ENCODE results near the gene CHCHD3.
A peak's percentile ranks its signal among the peaks of the same experiment; 100 is the strongest.

Gene CHCHD3

GRCh38 chr7:132993377-132994013 is 88.4 kb downstream of the CHCHD3 start:
- DNase-seq: no peak
- Mint-ChIP-seq H3K9me3 (no peaks in the 10 kb centered on the region), H3K36me3 (ENCODE audit: low read depth) (peaks cover 9% of the 10 kb centered on the region), H3K27ac (no peak overlapping the region), H3K27me3 (ENCODE audit: low read depth, poor library complexity) (no peaks in the 10 kb centered on the region), H3K4me1 (peaks cover 53% of the 10 kb centered on the region), H3K4me3 (no peak overlapping the region)
- no peak for TF ChIP-seq CTCF (IDR thresholded peaks at IDR 0.05)

- peaks cover 46% of the 10 kb centered on the region for H3K4me1 Mint-ChIP-seq
- no peak for DNase-seq
- peaks cover 7% of the 10 kb centered on the region for H3K9me3 Mint-ChIP-seq
- H3K27me3 Mint-ChIP-seq (ENCODE audit: low read depth, poor library complexity): no peaks in the 10 kb centered on the region
- H3K4me3 Mint-ChIP-seq: no peak overlapping the region
- H3K27ac Mint-ChIP-seq: peak overlapping the region; percentile 93
- H3K36me3 Mint-ChIP-seq (ENCODE audit: low read depth): peaks cover 16% of the 10 kb centered on the region
- TF ChIP-seq CTCF (IDR thresholded peaks at IDR 0.05): no peak
These were observed 90.0 kb downstream of the CHCHD3 start for GRCh38 chr7:132991615-132992587.

GRCh38 chr7:132988117-132988516 is 93.8 kb downstream of the CHCHD3 start:
- peaks cover 32% of the 10 kb centered on the region for H3K36me3 Mint-ChIP-seq (ENCODE audit: low read depth)
- peaks cover 20% of the 10 kb centered on the region for H3K4me1 Mint-ChIP-seq
- no peak overlapping the region for H3K4me3 Mint-ChIP-seq
- TF ChIP-seq CTCF (IDR thresholded peaks at IDR 0.05): no peak
- DNase-seq: no peak
- H3K9me3 Mint-ChIP-seq: peaks cover 23% of the 10 kb centered on the region
- H3K27ac Mint-ChIP-seq: no peak overlapping the region
- H3K27me3 Mint-ChIP-seq (ENCODE audit: low read depth, poor library complexity): no peaks in the 10 kb centered on the region

GRCh38 chr7:132980402-132980801 is 101.5 kb downstream of the CHCHD3 start:
- H3K4me3 Mint-ChIP-seq: no peak overlapping the region
- DNase-seq: no peak
- peaks cover 20% of the 10 kb centered on the region for H3K4me1 Mint-ChIP-seq
- TF ChIP-seq CTCF (IDR thresholded peaks at IDR 0.05): no peak
- peak overlapping the region; percentile 43 for H3K27ac Mint-ChIP-seq
- H3K36me3 Mint-ChIP-seq (ENCODE audit: low read depth): peaks cover 14% of the 10 kb centered on the region
- peaks cover 10% of the 10 kb centered on the region for H3K9me3 Mint-ChIP-seq
- no peaks in the 10 kb centered on the region for H3K27me3 Mint-ChIP-seq (ENCODE audit: low read depth, poor library complexity)

GRCh38 chr7:132979524-132979923 is 102.4 kb downstream of the CHCHD3 start:
- peaks cover 20% of the 10 kb centered on the region for H3K4me1 Mint-ChIP-seq
- peaks cover 10% of the 10 kb centered on the region for H3K9me3 Mint-ChIP-seq
- DNase-seq: no peak
- H3K27ac Mint-ChIP-seq: no peak overlapping the region
- H3K36me3 Mint-ChIP-seq (ENCODE audit: low read depth): peaks cover 22% of the 10 kb centered on the region
- no peaks in the 10 kb centered on the region for H3K27me3 Mint-ChIP-seq (ENCODE audit: low read depth, poor library complexity)
- no peak for TF ChIP-seq CTCF (IDR thresholded peaks at IDR 0.05)
- no peak overlapping the region for H3K4me3 Mint-ChIP-seq
